Measurements from ENCODE around the gene FBN2.

FBN2 gene

DNA sequence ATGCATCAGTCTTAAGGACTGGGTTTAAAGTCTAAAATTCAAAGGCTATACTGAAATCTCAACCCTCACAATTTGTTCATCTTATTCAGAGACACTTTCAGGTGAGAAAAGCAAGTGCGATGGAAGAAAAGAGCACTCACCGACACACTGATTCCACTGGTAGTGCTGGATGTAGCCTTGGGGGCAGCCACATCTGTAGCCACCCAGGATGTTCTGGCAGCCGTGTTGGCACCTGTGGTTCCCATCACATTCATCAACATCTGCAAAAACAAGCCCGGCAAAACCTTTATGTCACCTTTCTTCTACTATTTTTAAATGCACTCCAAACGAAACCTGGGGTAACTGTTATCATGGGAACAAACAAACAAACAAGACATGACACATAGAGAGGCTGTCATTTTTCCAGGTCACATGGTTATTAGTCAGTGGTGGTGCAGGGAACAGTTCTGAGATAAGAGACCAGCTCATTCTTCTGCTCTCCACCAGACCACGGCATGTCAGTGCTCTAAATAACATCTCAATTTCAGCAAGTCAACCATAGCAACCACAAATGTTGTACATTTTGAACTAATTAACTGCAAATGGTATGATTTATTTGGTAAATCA, 266.1 kb downstream of the FBN2 start:
- H3K27me3 Mint-ChIP-seq, result peaks cover 3% of the 10 kb centered on the region
- H3K9me3 Mint-ChIP-seq (ENCODE audit: low read depth), result no peaks in the 10 kb centered on the region
- H3K4me1 Mint-ChIP-seq (ENCODE audit: low read depth), result no peaks in the 10 kb centered on the region
- no peak overlapping the region for H3K4me3 Mint-ChIP-seq
- H3K36me3 Mint-ChIP-seq, result no peaks in the 10 kb centered on the region
- no peak overlapping the region for H3K27ac Mint-ChIP-seq

GRCh38 chr5:128271071-128271470, 267.0 kb downstream of the FBN2 start:
- Mint-ChIP-seq H3K9me3 (ENCODE audit: low read depth) (no peaks in the 10 kb centered on the region), H3K36me3 (no peaks in the 10 kb centered on the region), H3K4me3 (no peak overlapping the region), H3K27ac (no peak overlapping the region), H3K27me3 (peaks cover 4% of the 10 kb centered on the region), H3K4me1 (ENCODE audit: low read depth) (no peaks in the 10 kb centered on the region)

GRCh38 chr5:128264564-128265360, 273.3 kb downstream of the FBN2 start:
- Mint-ChIP-seq H3K9me3 (ENCODE audit: low read depth) (no peaks in the 10 kb centered on the region), H3K27ac (no peak overlapping the region), H3K4me1 (ENCODE audit: low read depth) (no peaks in the 10 kb centered on the region), H3K4me3 (no peak overlapping the region), H3K27me3 (peaks cover 6% of the 10 kb centered on the region), H3K36me3 (no peaks in the 10 kb centered on the region)

DNA sequence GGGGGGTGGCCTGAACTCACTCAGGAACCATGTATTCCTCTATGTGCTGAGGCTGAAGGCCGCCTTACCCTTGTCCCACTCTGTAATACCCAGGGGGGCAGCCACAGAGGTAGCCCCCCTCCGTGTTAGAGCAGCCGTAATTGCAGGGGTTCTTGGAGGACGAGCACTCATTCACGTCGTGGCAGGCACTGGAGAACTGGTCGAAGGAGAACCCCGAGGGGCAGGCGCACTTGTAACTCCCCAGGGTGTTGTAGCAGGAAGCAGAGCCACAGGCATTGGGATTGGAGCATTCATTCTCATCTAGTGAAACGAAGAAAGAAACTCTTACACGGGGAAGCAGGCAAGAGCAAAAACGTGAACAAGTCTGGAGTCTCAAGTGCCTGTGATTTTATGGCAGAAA, 274.7 kb downstream of the FBN2 start:
- Mint-ChIP-seq H3K27ac (no peak overlapping the region), H3K4me3 (no peak overlapping the region), H3K4me1 (ENCODE audit: low read depth) (no peaks in the 10 kb centered on the region), H3K9me3 (ENCODE audit: low read depth) (no peaks in the 10 kb centered on the region), H3K27me3 (peaks cover 6% of the 10 kb centered on the region), H3K36me3 (no peaks in the 10 kb centered on the region)

- H3K27me3 Mint-ChIP-seq, result peaks cover 6% of the 10 kb centered on the region
- H3K27ac Mint-ChIP-seq, result no peak overlapping the region
- H3K4me1 Mint-ChIP-seq (ENCODE audit: low read depth), result no peaks in the 10 kb centered on the region
- no peak overlapping the region for H3K4me3 Mint-ChIP-seq
- H3K9me3 Mint-ChIP-seq (ENCODE audit: low read depth), result no peaks in the 10 kb centered on the region
- H3K36me3 Mint-ChIP-seq, result no peaks in the 10 kb centered on the region
These were observed 275.1 kb downstream of the FBN2 start for GRCh38 chr5:128262911-128263310.

DNA sequence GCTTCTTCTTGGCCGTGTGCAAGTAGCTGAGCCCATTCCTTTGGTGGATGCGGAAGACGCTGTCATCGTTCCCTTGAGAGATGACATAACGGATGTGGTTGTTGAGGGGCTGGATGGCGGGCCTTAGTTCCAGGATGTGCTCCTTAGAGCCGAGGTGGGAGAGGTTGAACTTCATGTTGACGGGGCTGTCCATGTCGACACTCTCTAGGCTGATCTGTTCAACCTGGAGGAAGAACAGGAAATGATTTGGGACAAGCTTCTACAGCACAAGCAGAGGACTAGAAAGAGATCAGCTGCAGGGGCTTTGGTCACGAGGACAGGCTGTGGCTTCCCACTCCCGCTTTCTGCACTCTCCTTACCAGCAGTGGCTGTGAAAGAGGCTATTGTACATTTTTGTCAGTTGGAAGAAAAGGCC, 278.4 kb downstream of the FBN2 start:
- Mint-ChIP-seq H3K27me3 (peaks cover 3% of the 10 kb centered on the region), H3K4me1 (ENCODE audit: low read depth) (no peaks in the 10 kb centered on the region), H3K36me3 (no peaks in the 10 kb centered on the region), H3K27ac (no peak overlapping the region), H3K9me3 (ENCODE audit: low read depth) (no peaks in the 10 kb centered on the region), H3K4me3 (no peak overlapping the region)

- Mint-ChIP-seq H3K27ac (no peak overlapping the region), H3K27me3 (peaks cover 2% of the 10 kb centered on the region), H3K4me3 (no peak overlapping the region), H3K9me3 (ENCODE audit: low read depth) (no peaks in the 10 kb centered on the region), H3K4me1 (ENCODE audit: low read depth) (no peaks in the 10 kb centered on the region), H3K36me3 (no peaks in the 10 kb centered on the region)
These were observed 279.7 kb downstream of the FBN2 start for GRCh38 chr5:128258372-128258771.

DNA sequence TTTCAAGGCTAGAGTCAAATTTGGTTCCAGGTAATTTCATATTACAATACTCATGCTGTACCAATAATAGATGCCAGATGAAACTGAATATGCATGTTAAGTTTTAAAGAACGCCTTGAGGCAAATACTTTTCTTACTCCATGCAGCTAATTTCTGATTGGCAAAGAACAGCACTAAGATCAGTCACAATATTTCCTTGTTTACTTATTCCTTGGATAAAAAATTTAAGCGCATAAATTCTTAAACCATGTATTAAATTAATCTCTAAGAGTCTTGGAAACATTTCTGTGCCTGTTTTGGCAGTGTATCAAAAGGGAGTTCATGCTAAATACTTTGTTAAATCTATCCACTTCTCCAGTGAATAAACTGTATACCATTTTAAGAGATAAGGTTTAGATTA, 281.0 kb downstream of the FBN2 start:
- no peaks in the 10 kb centered on the region for H3K4me1 Mint-ChIP-seq (ENCODE audit: low read depth)
- no peak overlapping the region for H3K27ac Mint-ChIP-seq
- H3K36me3 Mint-ChIP-seq, result no peaks in the 10 kb centered on the region
- H3K4me3 Mint-ChIP-seq, result no peak overlapping the region
- H3K9me3 Mint-ChIP-seq (ENCODE audit: low read depth), result no peaks in the 10 kb centered on the region
- H3K27me3 Mint-ChIP-seq, result peaks cover 3% of the 10 kb centered on the region

DNA sequence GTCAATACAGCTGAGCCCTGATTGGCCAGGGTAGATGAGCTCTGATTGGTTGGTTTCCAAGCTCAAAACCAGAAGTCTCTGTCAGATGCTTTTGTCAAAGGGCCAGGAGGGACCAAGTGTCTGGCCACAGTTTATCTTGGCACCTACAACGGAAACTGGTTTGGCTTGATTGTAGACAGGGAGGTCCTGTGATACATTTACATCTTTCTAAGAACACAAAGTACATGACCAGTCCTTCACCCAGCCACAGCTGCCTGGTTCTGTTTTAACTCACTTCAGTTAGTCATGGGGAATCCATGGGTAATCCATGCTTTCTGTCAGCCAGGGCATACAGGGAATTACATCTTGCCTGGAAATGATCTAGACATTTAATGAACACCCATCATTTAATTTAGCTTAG, 283.3 kb downstream of the FBN2 start:
- Mint-ChIP-seq H3K27me3 (peaks cover 3% of the 10 kb centered on the region), H3K4me3 (no peak overlapping the region), H3K9me3 (ENCODE audit: low read depth) (no peaks in the 10 kb centered on the region), H3K36me3 (no peaks in the 10 kb centered on the region), H3K27ac (no peak overlapping the region), H3K4me1 (ENCODE audit: low read depth) (no peaks in the 10 kb centered on the region)

- Mint-ChIP-seq H3K9me3 (ENCODE audit: low read depth) (no peaks in the 10 kb centered on the region), H3K27ac (no peak overlapping the region), H3K4me3 (no peak overlapping the region), H3K4me1 (ENCODE audit: low read depth) (no peaks in the 10 kb centered on the region), H3K27me3 (peaks cover 3% of the 10 kb centered on the region), H3K36me3 (no peaks in the 10 kb centered on the region)
These were observed 284.2 kb downstream of the FBN2 start for GRCh38 chr5:128253880-128254279.

DNA sequence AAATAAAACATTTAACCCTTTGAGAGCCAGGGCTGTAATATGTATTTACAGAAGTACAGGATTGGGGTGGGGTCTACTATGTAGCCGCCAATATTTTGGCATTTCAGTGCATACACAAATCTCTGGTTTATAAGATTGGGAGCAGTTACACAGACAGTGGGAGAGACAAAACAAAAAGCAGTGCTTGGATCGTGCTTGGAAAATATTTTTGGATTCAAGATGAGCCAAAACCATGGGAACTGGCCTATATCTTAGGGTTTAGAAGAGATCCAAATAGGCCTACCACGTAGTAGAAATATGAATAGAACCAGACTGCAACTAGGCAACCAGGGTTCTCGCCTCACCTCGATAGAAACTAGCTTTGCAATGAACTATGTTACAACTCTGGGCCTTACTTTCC, 284.9 kb downstream of the FBN2 start:
- no peaks in the 10 kb centered on the region for H3K4me1 Mint-ChIP-seq (ENCODE audit: low read depth)
- H3K36me3 Mint-ChIP-seq, result no peaks in the 10 kb centered on the region
- H3K4me3 Mint-ChIP-seq, result no peak overlapping the region
- no peak overlapping the region for H3K27ac Mint-ChIP-seq
- H3K27me3 Mint-ChIP-seq, result peaks cover 3% of the 10 kb centered on the region
- H3K9me3 Mint-ChIP-seq (ENCODE audit: low read depth), result no peaks in the 10 kb centered on the region

GRCh38 chr5:128252756-128253155, 285.3 kb downstream of the FBN2 start:
- Mint-ChIP-seq H3K27ac (no peak overlapping the region), H3K4me3 (no peak overlapping the region), H3K27me3 (peaks cover 3% of the 10 kb centered on the region), H3K9me3 (ENCODE audit: low read depth) (no peaks in the 10 kb centered on the region), H3K4me1 (ENCODE audit: low read depth) (no peaks in the 10 kb centered on the region), H3K36me3 (no peaks in the 10 kb centered on the region)

- Mint-ChIP-seq H3K36me3 (no peaks in the 10 kb centered on the region), H3K27ac (no peak overlapping the region), H3K27me3 (peaks cover 3% of the 10 kb centered on the region), H3K9me3 (ENCODE audit: low read depth) (no peaks in the 10 kb centered on the region), H3K4me3 (no peak overlapping the region), H3K4me1 (ENCODE audit: low read depth) (no peaks in the 10 kb centered on the region)
These were observed 285.8 kb downstream of the FBN2 start for GRCh38 chr5:128252196-128252595.

- Mint-ChIP-seq H3K9me3 (ENCODE audit: low read depth) (no peaks in the 10 kb centered on the region), H3K27me3 (no peaks in the 10 kb centered on the region), H3K27ac (no peak overlapping the region), H3K36me3 (no peaks in the 10 kb centered on the region), H3K4me1 (ENCODE audit: low read depth) (no peaks in the 10 kb centered on the region), H3K4me3 (no peak overlapping the region)
These were observed 292.1 kb downstream of the FBN2 start for GRCh38 chr5:128245974-128246373.

GRCh38 chr5:128243958-128244582, 294.0 kb downstream of the FBN2 start:
- Mint-ChIP-seq H3K27ac (no peak overlapping the region), H3K4me1 (ENCODE audit: low read depth) (no peaks in the 10 kb centered on the region), H3K9me3 (ENCODE audit: low read depth) (no peaks in the 10 kb centered on the region), H3K4me3 (no peak overlapping the region), H3K36me3 (no peaks in the 10 kb centered on the region), H3K27me3 (peaks cover 1% of the 10 kb centered on the region)

All from activated naive CD8-positive, alpha-beta T cell (primary cell).